ENCODE data around the gene SLC7A6. TPM values are rescaled to one million over a fixed set of nuclear protein-coding genes. Genes with fewer than 3 reads are reported as not detected.

Gene SLC7A6
- total and polyA plus RNA-seq, 2 of the 8 experiments (the other 6 are each of a cell fraction or from before 2014, with no cell fraction given): 28.0 to 37.8 TPM

DNA sequence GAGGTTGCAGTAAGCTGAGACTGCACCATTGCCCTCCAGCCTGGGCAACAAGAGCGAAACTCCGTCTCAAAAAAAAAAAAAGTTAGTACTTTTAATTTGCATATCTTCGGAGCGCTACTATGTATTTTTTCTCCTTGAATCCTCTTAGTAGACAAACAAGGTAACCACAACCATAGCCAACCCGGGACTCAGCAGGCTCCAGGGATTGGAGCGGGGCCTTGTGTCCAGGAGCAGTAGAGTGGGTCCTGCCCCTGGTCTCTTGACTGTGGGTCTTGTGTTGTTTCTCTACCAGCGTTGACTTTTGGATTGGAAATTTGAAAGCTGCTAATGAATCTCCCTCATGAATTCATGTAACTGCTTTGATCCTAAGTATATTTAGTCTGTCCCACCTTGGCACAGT is 78.8 kb downstream of the SLC7A6 start (continued):
- TF ChIP-seq JUND (IDR thresholded peaks at IDR 0.05; ENCODE audit: low read length): no peak
- TF ChIP-seq TAF7 (optimal IDR thresholded peaks at IDR 0.05; ENCODE audit: borderline replicate concordance, low read depth, low read length): no peak
- TF ChIP-seq JUN (IDR thresholded peaks at IDR 0.05; ENCODE audit: low read depth, low read length): no peak
- TF ChIP-seq RBBP5 (IDR thresholded peaks at IDR 0.05; ENCODE audit: borderline replicate concordance, low read depth, low read length): no peak
- TF ChIP-seq RNF2 (IDR thresholded peaks at IDR 0.05; ENCODE audit: borderline replicate concordance, low read depth, low read length, missing control alignments, poor library complexity, severe bottlenecking): no peak
- TF ChIP-seq CHD1 (IDR thresholded peaks at IDR 0.05; ENCODE audit: low read depth, low read length): no peak
